Testis (tissue), 3 donors: ENCODE measurements around the gene OPRM1. TPM values are rescaled to one million over a fixed set of nuclear protein-coding genes. Genes with fewer than 3 reads are reported as not detected.
"Not testable (repeated sequence)": the region's sequence is repeated elsewhere in the genome, so short reads cannot be mapped to it uniquely, and the experiment has no call there.

ENCODE experiments used
- DNase-seq: peaks from one replicate; pipeline ENCODE4 v3.0.0-alpha.2; 2019
- H3K27ac ChIP-seq, 2 donors: fragments of 200-600 bp; sonication (generic); one replicate each; pipeline ENCODE4 v1.5.1; 2019
- H3K27me3 ChIP-seq: fragments of 200-600 bp; sonication (generic); one replicate; pipeline ENCODE4 v1.5.1; 2019
- H3K36me3 ChIP-seq: fragments of 200-600 bp; sonication (generic); one replicate; pipeline ENCODE4 v1.5.1; 2017; ENCODE audit warnings: low read depth; ENCODE audit errors: missing control alignments
- H3K4me1 ChIP-seq: fragments of 200-600 bp; sonication (generic); one replicate; pipeline ENCODE4 v1.5.1; 2019
- H3K4me3 ChIP-seq, 2 donors: fragments of 200-600 bp; sonication (generic); one replicate each; pipeline ENCODE4 v1.5.1; 2017 to 2019
- H3K9me3 ChIP-seq: fragments of 200-600 bp; sonication (generic); one replicate; pipeline ENCODE4 v1.5.1; 2017
- POLR2A ChIP-seq: fragments of 450-650 bp; IDR thresholded peaks from one replicate; pipeline ENCODE4 v1.6.1; 2017; ENCODE audit warnings: antibody characterized with exemption, mild to moderate bottlenecking, moderate library complexity
- WGBS, 2 donors: methylation state at CpG; one replicate each; pipeline ENCODE4 v1.1.5; 2018; 5-methylcytosine and 5-hydroxymethylcytosine counted together
- intact Hi-C: fragments of 100-400 bp; cut with DNase I; formaldehyde crosslinking; loops from one replicate; pipeline ENCODE4 v1.15.1; 2023; ENCODE audit warnings: low total_unique reads
- polyA plus RNA-seq: library from polyadenylated mRNA; stranded (reverse); fragments of 350-450 nt; fragmentation: Illumina TruSeq; extraction: RNeasy Lipid Tissue Mini Kit (QIAGEN cat#74804); gene quantifications from one replicate; pipeline ENCODE4 v1.2.3, GENCODE V29; 2014; ENCODE audit warnings: low read depth, low replicate concordance; ENCODE audit not compliant: insufficient read depth
- total RNA-seq, 2 donors: library from RNA; depleted of rRNA; stranded (reverse); fragments of >200 nt; gene quantifications; one replicate each; pipeline ENCODE4 v1.2.3, GENCODE V29; 2016
- TF ChIP-seq, protein P1 (sequence below), 3 experiments: fragments of 450-650 bp in 2 of 3; fragments of 200-600 bp in 1 of 3; sonication (generic) in 1 of 3; IDR thresholded peaks; one replicate each; pipeline ENCODE4 v1.5.1; 2016 to 2019; ENCODE audit warnings: antibody characterized with exemption in 3 of 3, mild to moderate bottlenecking in 2 of 3, moderate library complexity in 1 of 3

OPRM1 gene
- total and polyA plus RNA-seq, 3 donors from 2014 or later, result 1.1 to 8.7 (median 4.0) TPM

DNA sequence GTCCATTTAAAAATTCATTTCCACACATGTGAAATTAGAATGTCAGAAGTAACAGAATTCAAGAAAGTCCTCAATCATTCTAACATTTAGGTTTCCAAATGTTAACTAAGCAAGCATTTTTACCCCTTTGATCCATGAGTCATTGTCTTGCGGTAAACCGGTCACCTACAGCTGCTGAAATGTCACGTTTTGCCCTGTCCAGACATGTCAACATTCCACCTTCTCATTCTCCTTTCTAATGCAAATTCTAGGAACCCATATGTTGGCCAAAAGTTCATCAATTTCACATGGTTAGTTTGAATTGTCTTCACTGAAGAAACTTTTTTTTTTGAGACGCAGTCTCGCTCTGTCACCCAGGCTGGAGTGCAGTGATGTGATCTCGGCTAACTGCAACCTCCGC, 200.4 kb downstream of the OPRM1 start:
- Histone ChIP-seq H3K4me1 (no peaks in the 10 kb centered on the region), H3K36me3 (no peaks in the 10 kb centered on the region), H3K9me3 (no peaks in the 10 kb centered on the region), H3K4me3 (no peak overlapping the region), H3K27me3 (no peaks in the 10 kb centered on the region), H3K27ac (no peak overlapping the region)
- TF ChIP-seq, protein P1, sequence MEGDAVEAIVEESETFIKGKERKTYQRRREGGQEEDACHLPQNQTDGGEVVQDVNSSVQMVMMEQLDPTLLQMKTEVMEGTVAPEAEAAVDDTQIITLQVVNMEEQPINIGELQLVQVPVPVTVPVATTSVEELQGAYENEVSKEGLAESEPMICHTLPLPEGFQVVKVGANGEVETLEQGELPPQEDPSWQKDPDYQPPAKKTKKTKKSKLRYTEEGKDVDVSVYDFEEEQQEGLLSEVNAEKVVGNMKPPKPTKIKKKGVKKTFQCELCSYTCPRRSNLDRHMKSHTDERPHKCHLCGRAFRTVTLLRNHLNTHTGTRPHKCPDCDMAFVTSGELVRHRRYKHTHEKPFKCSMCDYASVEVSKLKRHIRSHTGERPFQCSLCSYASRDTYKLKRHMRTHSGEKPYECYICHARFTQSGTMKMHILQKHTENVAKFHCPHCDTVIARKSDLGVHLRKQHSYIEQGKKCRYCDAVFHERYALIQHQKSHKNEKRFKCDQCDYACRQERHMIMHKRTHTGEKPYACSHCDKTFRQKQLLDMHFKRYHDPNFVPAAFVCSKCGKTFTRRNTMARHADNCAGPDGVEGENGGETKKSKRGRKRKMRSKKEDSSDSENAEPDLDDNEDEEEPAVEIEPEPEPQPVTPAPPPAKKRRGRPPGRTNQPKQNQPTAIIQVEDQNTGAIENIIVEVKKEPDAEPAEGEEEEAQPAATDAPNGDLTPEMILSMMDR (IDR thresholded peaks at IDR 0.05), result no peak
- no peak for TF ChIP-seq POLR2A
- DNase-seq, result no peak
- WGBS, 2 donors, result 77 to 95% methylated on average over 7 of the region's 7 CpGs
- intact Hi-C loops, result no loop called here

DNA sequence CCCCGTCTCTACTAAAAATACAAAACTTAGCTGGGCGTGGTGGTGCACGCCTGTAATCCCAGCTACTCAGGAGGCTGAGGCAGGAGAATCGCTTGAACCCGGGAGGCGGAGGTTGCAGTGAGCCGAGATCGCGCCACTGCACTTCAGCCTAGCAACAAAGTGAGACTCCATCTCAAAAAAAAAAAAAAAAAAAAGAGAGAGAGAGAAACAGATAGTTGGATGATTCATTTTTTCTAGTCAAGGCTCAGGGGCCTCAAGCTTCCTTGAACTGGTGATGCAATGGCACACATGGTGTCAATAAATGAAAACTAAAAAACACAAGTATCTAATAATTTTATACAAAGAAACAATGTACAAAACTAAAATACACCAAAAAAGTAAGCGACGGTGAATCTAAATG, 202.0 kb downstream of the OPRM1 start:
- intact Hi-C loops, H3K9me3 ChIP-seq, H3K4me3 ChIP-seq, H3K27me3 ChIP-seq, H3K4me1 ChIP-seq, H3K36me3 ChIP-seq, H3K27ac ChIP-seq, DNase-seq: not testable (repeated sequence)
- WGBS, 2 donors, result 91% methylated on average over 11 of the region's 11 CpGs

DNA sequence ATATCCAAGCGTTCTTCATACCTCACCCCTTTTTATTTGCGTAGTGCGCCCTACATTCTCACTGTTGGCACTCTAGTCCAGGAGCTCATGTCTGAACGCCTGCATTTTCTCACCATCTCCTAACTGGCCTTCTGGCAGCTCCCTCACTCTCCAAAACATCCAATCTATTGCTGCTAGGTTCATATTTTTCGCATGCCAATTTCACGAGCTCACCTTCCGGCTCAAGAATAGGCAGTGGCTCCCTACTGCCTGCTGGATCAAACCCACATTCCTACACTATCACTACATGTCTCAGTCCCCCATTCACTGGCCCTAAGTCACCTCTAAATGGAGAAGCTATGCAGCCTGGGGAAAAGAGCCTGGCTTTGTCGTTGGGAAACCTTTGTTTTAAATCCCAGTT, 202.5 kb downstream of the OPRM1 start:
- no peak for DNase-seq
- no peaks in the 10 kb centered on the region for H3K36me3 ChIP-seq
- no peaks in the 10 kb centered on the region for H3K4me1 ChIP-seq
- H3K27me3 ChIP-seq, result no peaks in the 10 kb centered on the region
- intact Hi-C loops, result no loop called here
- H3K9me3 ChIP-seq, result no peaks in the 10 kb centered on the region
- 92 to 95% methylated on average over 8 of the region's 8 CpGs for WGBS, 2 donors
- TF ChIP-seq, protein P1 (IDR thresholded peaks at IDR 0.05), result no peak
- TF ChIP-seq POLR2A, result no peak
- no peak overlapping the region for H3K4me3 ChIP-seq
- no peak overlapping the region for H3K27ac ChIP-seq

DNA sequence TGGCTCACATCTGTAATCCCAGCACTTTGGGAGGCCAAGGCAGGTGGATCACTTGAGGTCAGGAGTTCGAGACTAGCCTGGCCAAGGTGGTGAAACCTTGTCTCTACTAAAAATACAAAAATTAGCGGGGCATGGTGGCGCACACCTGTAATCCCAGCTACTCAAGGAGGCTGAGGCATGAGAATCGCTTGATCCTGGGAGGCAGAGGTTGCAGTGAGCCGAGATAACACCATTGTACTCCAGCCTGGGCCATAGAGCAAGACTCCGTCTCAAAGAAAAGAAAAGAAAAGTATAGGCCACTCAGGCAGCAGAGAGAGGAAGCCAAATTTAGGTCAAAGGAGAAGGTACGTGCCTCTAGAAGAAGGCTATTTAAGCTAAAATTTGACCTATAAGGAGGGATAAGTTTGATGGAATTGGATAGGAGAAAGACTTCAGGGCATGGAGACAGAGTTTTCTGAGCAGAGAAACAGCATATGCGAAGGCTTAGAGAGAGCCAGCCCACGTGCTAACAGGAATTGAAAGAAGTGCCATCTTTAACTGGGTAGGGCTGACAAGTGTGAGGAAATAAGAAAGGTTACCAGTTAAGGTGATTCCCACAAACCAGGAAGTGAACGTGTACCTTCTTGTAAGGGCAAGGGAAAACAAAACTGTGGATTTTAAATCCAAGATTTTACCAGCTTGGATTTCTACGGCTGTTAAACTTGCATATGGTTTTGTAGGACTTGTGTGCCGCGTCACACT, 203.7 kb downstream of the OPRM1 start:
- Histone ChIP-seq H3K4me3 (no peak overlapping the region), H3K27me3 (no peaks in the 10 kb centered on the region), H3K36me3 (no peaks in the 10 kb centered on the region), H3K27ac (no peak overlapping the region), H3K9me3 (no peaks in the 10 kb centered on the region), H3K4me1 (no peaks in the 10 kb centered on the region)
- intact Hi-C loops, result no loop called here
- no peak for TF ChIP-seq POLR2A
- TF ChIP-seq, protein P1 (IDR thresholded peaks at IDR 0.05), result no peak
- WGBS, 2 donors, result 92% methylated on average over 13 of the region's 13 CpGs
- no peak for DNase-seq

DNA sequence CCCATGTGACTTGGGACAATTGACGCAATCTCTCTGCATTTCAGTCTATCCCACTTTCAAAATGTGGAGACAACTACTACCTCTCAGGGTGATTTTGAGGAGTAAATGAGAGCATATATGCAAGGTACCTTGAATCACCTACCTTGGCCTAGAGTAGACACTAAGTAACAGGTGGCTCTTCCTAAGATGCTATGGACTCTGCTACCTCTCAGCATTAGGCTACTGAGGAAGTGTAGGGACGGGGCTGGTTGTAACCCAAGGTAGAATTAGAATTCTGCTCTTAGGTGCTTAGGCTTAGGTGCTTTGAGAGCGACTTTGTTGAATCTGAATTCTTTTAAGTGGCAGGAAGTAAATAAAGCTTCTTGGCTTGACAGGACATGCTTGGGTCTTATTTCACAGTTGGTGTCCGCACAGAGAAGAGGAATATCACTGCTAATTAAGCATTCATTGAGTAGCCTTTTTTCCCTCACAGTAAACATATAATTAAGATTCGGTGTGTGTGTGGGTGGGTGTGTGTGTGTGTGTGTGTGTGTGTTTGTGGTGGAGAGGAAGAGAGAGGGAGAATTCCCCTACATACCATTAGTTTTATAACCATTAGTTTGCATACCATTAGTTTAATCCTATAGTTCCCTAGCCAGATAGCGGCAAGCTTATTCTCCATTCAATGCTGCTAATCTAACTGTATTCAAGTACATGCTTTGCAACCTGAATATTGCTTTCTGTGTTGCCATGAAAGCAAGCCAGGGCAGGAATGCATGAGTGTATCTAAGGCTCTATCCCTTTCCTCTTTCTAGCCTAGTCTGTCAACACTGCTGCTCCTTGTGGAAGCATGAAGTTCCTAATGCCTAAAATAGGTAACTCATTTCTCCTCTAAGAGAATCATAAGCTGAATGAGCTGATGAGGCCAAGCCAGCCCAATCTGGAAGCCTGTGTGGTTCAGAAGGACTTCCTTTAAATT, 205.0 kb downstream of the OPRM1 start:
- no peak for DNase-seq
- Histone ChIP-seq H3K27me3 (no peaks in the 10 kb centered on the region), H3K27ac (no peak overlapping the region), H3K36me3 (no peaks in the 10 kb centered on the region), H3K4me1 (no peaks in the 10 kb centered on the region), H3K9me3 (no peaks in the 10 kb centered on the region), H3K4me3 (no peak overlapping the region)
- no peak for TF ChIP-seq POLR2A
- TF ChIP-seq, protein P1 (IDR thresholded peaks at IDR 0.05), result no peak
- WGBS, 2 donors, result 80 to 86% methylated on average over 6 of the region's 6 CpGs
- intact Hi-C loops, result no loop called here
